ENCODE results near the gene RTL10. TPM values are rescaled to one million over a fixed set of nuclear protein-coding genes. Genes with fewer than 3 reads are reported as not detected.

RTL10 gene
- total and polyA plus RNA-seq, 2 of the 4 experiments (the other 2 are of a cell fraction) = 8.6 to 12.1 TPM

GRCh38 chr22:19891317-19892256, 36.9 kb upstream of the RTL10 start:
- H3K4ac ChIP-seq (ENCODE audit: low read depth, low read length) = peak overlapping the region; percentile 97
- no peaks in the 10 kb centered on the region for H3K9me3 ChIP-seq (ENCODE audit: control insufficient read depth, insufficient read depth, low read length)
- H4K8ac ChIP-seq (ENCODE audit: low read depth in 2 of 2, low read length in 2 of 2) = peak overlapping the region; percentile 93 to 96
- H4K91ac ChIP-seq (ENCODE audit: insufficient read depth, low read depth, low read length) = peak overlapping the region; percentile 96
- peak overlapping the region; percentile 98 for H2AK5ac ChIP-seq (ENCODE audit: low read depth, low read length)
- peak; percentile 72 for ATAC-seq (ENCODE audit: low read depth)
- peak overlapping the region; percentile 97 for H2BK5ac ChIP-seq (ENCODE audit: low read depth, low read length, poor library complexity, severe bottlenecking)
- dilution Hi-C loops (cut with HindIII; ENCODE audit: low sequenced_read_pairs, unreplicated experiment) (no loop called here), intact Hi-C loops (cut with micrococcal nuclease) (loop anchor here (5.0 kb wide), 1 partner anchor 51 kb away; the partner anchor contains the start of genes COMT and TXNRD2), in situ Hi-C loops (cut with MboI; ENCODE audit: low sequenced_read_pairs) (no loop called here)
- peak overlapping the region; percentile 97 for H2BK120ac ChIP-seq (ENCODE audit: low read depth, low read length)
- H2AFZ ChIP-seq (replicated peaks; ENCODE audit: low read length, poor library complexity) = peak overlapping the region; percentile 84
- no peaks in the 10 kb centered on the region; the same call in 1 of the 2 replicates for H4K20me1 ChIP-seq (ENCODE audit: insufficient read depth, low read length)
- no TSS peak for BruUV-seq (replicated peaks)
- 41% methylated on average over 13 of the region's 32 CpGs; no CpG with 5 or more reads in 1 of the 2 experiments for WGBS, 2 experiments (ENCODE audit: extremely low coverage in 2 of 2, insufficient read length in 1 of 2)
- H3K27me3 ChIP-seq (ENCODE audit: control insufficient read depth, insufficient read depth, low read length) = no peaks in the 10 kb centered on the region
- H3K23ac ChIP-seq (ENCODE audit: low read depth, low read length) = peak overlapping the region; percentile 64
- H3K79me1 ChIP-seq (ENCODE audit: low read depth in 1 of 2, low read length in 2 of 2) = peaks cover 0 to 36% of the 10 kb centered on the region in 2 experiments; a peak in 3 of 4 replicates
- H2BK15ac ChIP-seq (ENCODE audit: low read depth, low read length) = peak overlapping the region; percentile 88
- ChIA-PET POLR2A (ENCODE audit: unreplicated experiment) (no interaction called here), CTCF (interaction anchor here (1.2 kb wide), 1 partner anchor 10 kb away, joined by 3 read pairs; no protein-coding TSS in a partner anchor)
- H3K9ac ChIP-seq (ENCODE audit: low read depth, low read length) = peak overlapping the region; percentile 21; the same call in 1 of the 2 replicates
- H4K5ac ChIP-seq (ENCODE audit: low read depth, low read length) = peak overlapping the region; percentile 78
- peaks cover 12% of the 10 kb centered on the region for H3K36me3 ChIP-seq (ENCODE audit: control insufficient read depth, insufficient read depth, low read length)
- DNase-seq = peak; percentile 89
- peaks cover 34% of the 10 kb centered on the region for H3K4me1 ChIP-seq (ENCODE audit: control insufficient read depth, insufficient read depth, low read length)
- peak overlapping the region; percentile 95 for H2AK9ac ChIP-seq (replicated peaks; ENCODE audit: low read depth, low read length, poor library complexity)
- H3K18ac ChIP-seq (ENCODE audit: low read depth, low read length) = peak overlapping the region; percentile 63; the same call in 1 of the 2 replicates
- H3K27ac ChIP-seq (ENCODE audit: insufficient read depth, low read length) = peak overlapping the region; percentile 74
- peaks cover 22% of the 10 kb centered on the region for H3K9me1 ChIP-seq (ENCODE audit: insufficient read depth, low read length)
- H2BK20ac ChIP-seq (ENCODE audit: low read depth, low read length) = peak overlapping the region; percentile 92
- H3K56ac ChIP-seq (ENCODE audit: extremely low read depth, insufficient read depth, low read length) = peak overlapping the region; percentile 72
- peak overlapping the region; percentile 42 for H3K4me2 ChIP-seq (ENCODE audit: low read depth, low read length)
- H3K14ac ChIP-seq (replicated peaks; ENCODE audit: low read depth, low read length) = peak overlapping the region; percentile 79
- no peak overlapping the region for H3K4me3 ChIP-seq (ENCODE audit: insufficient read depth, low read depth, low read length)
- TF ChIP-seq MAZ (IDR thresholded peaks at IDR 0.05; ENCODE audit: borderline replicate concordance, low read depth, low read length) (peak; percentile 43; the same call in 1 of the 2 replicates), MXI1 (IDR thresholded peaks at IDR 0.05; ENCODE audit: borderline replicate concordance, low read depth, low read length) (no peak), MAFK (IDR thresholded peaks at IDR 0.05; ENCODE audit: low read depth, low read length) (no peak), SMC3 (IDR thresholded peaks at IDR 0.05; ENCODE audit: low read depth, low read length) (0 out of 2 replicates have a peak, but pooled peaks have one; percentile 15), RAD21 (IDR thresholded peaks at IDR 0.05; ENCODE audit: low read length) (no peak), NFE2L2 (IDR thresholded peaks at IDR 0.05; ENCODE audit: low read depth, low read length) (no peak), CEBPB (IDR thresholded peaks at IDR 0.05; ENCODE audit: low read depth, low read length) (no peak), RCOR1 (IDR thresholded peaks at IDR 0.05; ENCODE audit: insufficient replicate concordance, low read length) (no peak), USF2 (IDR thresholded peaks at IDR 0.05; ENCODE audit: low read depth, low read length) (no peak), BHLHE40 (IDR thresholded peaks at IDR 0.05; ENCODE audit: low read depth, low read length) (no peak), POLR2A (IDR thresholded peaks at IDR 0.05; ENCODE audit: low read depth, low read length) (no peak), CHD1 (IDR thresholded peaks at IDR 0.05; ENCODE audit: low read depth, low read length) (no peak), RFX5 (IDR thresholded peaks at IDR 0.05; ENCODE audit: low read depth, low read length) (no peak), FOS (IDR thresholded peaks at IDR 0.05; ENCODE audit: low read depth, low read length) (peak; percentile 77)
- TF ChIP-seq, protein P1, sequence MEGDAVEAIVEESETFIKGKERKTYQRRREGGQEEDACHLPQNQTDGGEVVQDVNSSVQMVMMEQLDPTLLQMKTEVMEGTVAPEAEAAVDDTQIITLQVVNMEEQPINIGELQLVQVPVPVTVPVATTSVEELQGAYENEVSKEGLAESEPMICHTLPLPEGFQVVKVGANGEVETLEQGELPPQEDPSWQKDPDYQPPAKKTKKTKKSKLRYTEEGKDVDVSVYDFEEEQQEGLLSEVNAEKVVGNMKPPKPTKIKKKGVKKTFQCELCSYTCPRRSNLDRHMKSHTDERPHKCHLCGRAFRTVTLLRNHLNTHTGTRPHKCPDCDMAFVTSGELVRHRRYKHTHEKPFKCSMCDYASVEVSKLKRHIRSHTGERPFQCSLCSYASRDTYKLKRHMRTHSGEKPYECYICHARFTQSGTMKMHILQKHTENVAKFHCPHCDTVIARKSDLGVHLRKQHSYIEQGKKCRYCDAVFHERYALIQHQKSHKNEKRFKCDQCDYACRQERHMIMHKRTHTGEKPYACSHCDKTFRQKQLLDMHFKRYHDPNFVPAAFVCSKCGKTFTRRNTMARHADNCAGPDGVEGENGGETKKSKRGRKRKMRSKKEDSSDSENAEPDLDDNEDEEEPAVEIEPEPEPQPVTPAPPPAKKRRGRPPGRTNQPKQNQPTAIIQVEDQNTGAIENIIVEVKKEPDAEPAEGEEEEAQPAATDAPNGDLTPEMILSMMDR (conservative IDR thresholded peaks at IDR 0.05; ENCODE audit: low read depth, low read length) = no peak
